ENCODE results near the gene ERI3. TPM values are rescaled to one million over a fixed set of nuclear protein-coding genes. Genes with fewer than 3 reads are reported as not detected.

The ERI3 gene
- polyA plus RNA-seq, 3 donors, result 26.4 to 35.0 (median 26.6) TPM

DNA sequence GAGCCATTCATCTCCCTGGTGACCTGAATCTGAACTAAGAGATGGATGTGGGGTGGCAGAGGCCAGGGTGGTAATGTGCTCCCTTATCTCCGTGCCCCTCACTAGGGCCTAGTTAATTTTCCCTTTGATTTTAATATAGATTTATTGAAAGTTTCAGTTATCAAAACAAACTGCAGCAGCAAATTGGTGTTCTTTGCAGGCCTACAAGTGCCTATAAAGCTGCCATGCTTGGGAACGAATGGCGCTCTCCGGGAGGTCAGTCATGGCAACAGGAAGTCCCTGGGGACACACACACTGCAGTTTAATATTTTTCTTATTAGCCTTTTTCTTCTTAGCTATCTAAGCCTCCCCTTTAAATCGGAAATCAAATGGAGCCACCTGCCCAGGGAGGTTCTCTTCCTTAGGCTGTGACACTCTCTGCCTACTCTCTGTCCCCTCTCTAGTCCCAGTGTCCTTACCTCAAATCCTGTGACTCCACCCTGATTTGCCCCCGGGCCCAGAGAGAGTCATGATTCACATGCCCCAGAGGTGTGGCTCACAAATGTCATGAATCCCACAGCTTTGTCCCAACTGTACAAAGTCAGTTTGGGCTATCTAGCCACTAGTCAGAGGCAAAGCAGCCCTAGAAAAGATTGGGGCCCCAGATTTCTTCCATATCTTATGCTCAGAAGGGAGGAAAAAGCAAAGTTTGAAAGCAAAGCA is 4.3 kb upstream of the ERI3 start:
- H2AFZ ChIP-seq (ENCODE audit: insufficient read depth, low read depth, low read length, poor library complexity, severe bottlenecking), result peak overlapping the region; percentile 17
- peaks cover 9 to 12% of the 10 kb centered on the region in 2 donors for H3K4me1 ChIP-seq (ENCODE audit: control insufficient read depth in 1 of 2, insufficient read depth in 2 of 2, low read length in 2 of 2)
- DNase-seq, result no peak
- intact Hi-C loops (cut with micrococcal nuclease), result loop anchor here (10.0 kb wide), 2 partner anchors 145 to 385 kb away; partner anchors contain the start of genes ATP6V0B (in 1 of the 2), B4GALT2 (in 1 of the 2), DMAP1 (in 1 of the 2) and DPH2 (in 1 of the 2)
- peaks cover 5% of the 10 kb centered on the region for H3K79me2 ChIP-seq (ENCODE audit: insufficient read depth, low read length)
- no peaks in the 10 kb centered on the region for H3K9me3 ChIP-seq (replicated peaks in 1 of 2; ENCODE audit: control insufficient read depth in 1 of 2, insufficient read depth in 1 of 2, low read length in 2 of 2)
- H3K4me3 ChIP-seq (replicated peaks in 1 of 3; ENCODE audit: low read depth in 2 of 3, low read length in 3 of 3), result no peak overlapping the region
- Mint-ChIP-seq H3K36me3 (no peaks in the 10 kb centered on the region), H3K4me1 (peaks cover 10% of the 10 kb centered on the region), H3K27ac (peak overlapping the region in 1 of 7 donors; percentile 26), H3K9me3 (no peaks in the 10 kb centered on the region), H3K27me3 (ENCODE audit: low read depth in 3 of 3) (peaks cover 0 to 6% (median 4%) of the 10 kb centered on the region in 3 donors), H3K4me3 (no peak overlapping the region)
- H3K4me2 ChIP-seq (replicated peaks; ENCODE audit: extremely low read depth, low read length, poor library complexity, severe bottlenecking), result no peak overlapping the region
- H3K9ac ChIP-seq (ENCODE audit: insufficient read depth, low read length, poor library complexity, severe bottlenecking), result no peak overlapping the region
- 93% methylated on average over 5 of the region's 6 CpGs for WGBS (ENCODE audit: insufficient coverage)
- H3K27ac ChIP-seq (ENCODE audit: low read depth in 1 of 2, low read length in 2 of 2), result no peak overlapping the region
- H3K27me3 ChIP-seq (ENCODE audit: control insufficient read depth in 2 of 2, insufficient read depth in 2 of 2, low read length in 2 of 2), result no peaks in the 10 kb centered on the region
- H4K20me1 ChIP-seq (ENCODE audit: insufficient read depth, low read length), result no peaks in the 10 kb centered on the region
- no peaks in the 10 kb centered on the region for H3K36me3 ChIP-seq (replicated peaks in 1 of 2; ENCODE audit: control insufficient read depth in 1 of 2, insufficient read depth in 2 of 2, low read length in 2 of 2)
- TF ChIP-seq, protein P1, sequence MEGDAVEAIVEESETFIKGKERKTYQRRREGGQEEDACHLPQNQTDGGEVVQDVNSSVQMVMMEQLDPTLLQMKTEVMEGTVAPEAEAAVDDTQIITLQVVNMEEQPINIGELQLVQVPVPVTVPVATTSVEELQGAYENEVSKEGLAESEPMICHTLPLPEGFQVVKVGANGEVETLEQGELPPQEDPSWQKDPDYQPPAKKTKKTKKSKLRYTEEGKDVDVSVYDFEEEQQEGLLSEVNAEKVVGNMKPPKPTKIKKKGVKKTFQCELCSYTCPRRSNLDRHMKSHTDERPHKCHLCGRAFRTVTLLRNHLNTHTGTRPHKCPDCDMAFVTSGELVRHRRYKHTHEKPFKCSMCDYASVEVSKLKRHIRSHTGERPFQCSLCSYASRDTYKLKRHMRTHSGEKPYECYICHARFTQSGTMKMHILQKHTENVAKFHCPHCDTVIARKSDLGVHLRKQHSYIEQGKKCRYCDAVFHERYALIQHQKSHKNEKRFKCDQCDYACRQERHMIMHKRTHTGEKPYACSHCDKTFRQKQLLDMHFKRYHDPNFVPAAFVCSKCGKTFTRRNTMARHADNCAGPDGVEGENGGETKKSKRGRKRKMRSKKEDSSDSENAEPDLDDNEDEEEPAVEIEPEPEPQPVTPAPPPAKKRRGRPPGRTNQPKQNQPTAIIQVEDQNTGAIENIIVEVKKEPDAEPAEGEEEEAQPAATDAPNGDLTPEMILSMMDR (IDR thresholded peaks at IDR 0.05), result no peak

DNA sequence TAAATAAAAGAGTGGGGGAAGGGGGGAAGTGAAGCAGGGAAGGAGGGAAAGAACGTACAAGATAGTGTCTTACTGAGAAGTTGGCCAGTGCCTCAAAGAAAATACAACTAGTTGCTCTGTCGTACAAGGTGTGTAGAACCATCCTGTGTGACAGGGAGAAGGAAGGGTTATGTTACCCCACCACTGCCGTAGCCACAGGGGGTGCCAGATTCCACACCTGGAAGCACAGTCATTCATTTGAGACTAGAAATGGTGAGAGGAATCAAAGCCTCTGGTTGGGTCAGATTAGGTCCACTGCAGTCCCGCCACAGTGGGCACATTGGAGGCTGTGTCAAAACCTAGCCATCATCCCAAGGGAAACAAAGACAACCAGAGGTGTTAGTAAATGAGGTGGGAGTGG is 2.7 kb upstream of the ERI3 start:
- Histone ChIP-seq H3K79me2 (ENCODE audit: insufficient read depth, low read length) (peaks cover 18% of the 10 kb centered on the region), H3K4me1 (ENCODE audit: control insufficient read depth in 1 of 2, insufficient read depth in 2 of 2, low read length in 2 of 2) (peaks cover 11 to 17% of the 10 kb centered on the region in 2 donors), H3K9ac (ENCODE audit: insufficient read depth, low read length, poor library complexity, severe bottlenecking) (no peak overlapping the region), H3K27me3 (ENCODE audit: control insufficient read depth in 2 of 2, insufficient read depth in 2 of 2, low read length in 2 of 2) (no peaks in the 10 kb centered on the region), H3K4me2 (replicated peaks; ENCODE audit: extremely low read depth, low read length, poor library complexity, severe bottlenecking) (no peak overlapping the region), H3K4me3 (replicated peaks in 1 of 3; ENCODE audit: low read depth in 2 of 3, low read length in 3 of 3) (no peak overlapping the region), H3K36me3 (replicated peaks in 1 of 2; ENCODE audit: control insufficient read depth in 1 of 2, insufficient read depth in 2 of 2, low read length in 2 of 2) (no peaks in the 10 kb centered on the region), H3K9me3 (replicated peaks in 1 of 2; ENCODE audit: control insufficient read depth in 1 of 2, insufficient read depth in 1 of 2, low read length in 2 of 2) (no peaks in the 10 kb centered on the region), H4K20me1 (ENCODE audit: insufficient read depth, low read length) (no peaks in the 10 kb centered on the region), H3K27ac (ENCODE audit: low read depth in 1 of 2, low read length in 2 of 2) (no peak overlapping the region), H2AFZ (ENCODE audit: insufficient read depth, low read depth, low read length, poor library complexity, severe bottlenecking) (no peak overlapping the region)
- intact Hi-C loops (cut with micrococcal nuclease), result loop anchor here (10.0 kb wide), 2 partner anchors 143 to 383 kb away; partner anchors contain the start of genes ATP6V0B (in 1 of the 2), B4GALT2 (in 1 of the 2), DMAP1 (in 1 of the 2) and DPH2 (in 1 of the 2)
- Mint-ChIP-seq H3K27me3 (ENCODE audit: low read depth in 3 of 3) (peaks cover 0 to 4% (median 3%) of the 10 kb centered on the region in 3 donors), H3K4me1 (peaks cover 19% of the 10 kb centered on the region), H3K4me3 (no peak overlapping the region), H3K9me3 (no peaks in the 10 kb centered on the region), H3K27ac (peak overlapping the region in 1 of 7 donors; percentile 25), H3K36me3 (peaks cover 0 to under 1% of the 10 kb centered on the region in 2 donors)
- DNase-seq, result no peak
- TF ChIP-seq, protein P1 (IDR thresholded peaks at IDR 0.05), result no peak
- WGBS (ENCODE audit: insufficient coverage), result 90% methylated on average over 2 of the region's 4 CpGs
